ENCODE measurements around the gene BCL7A. TPM values are rescaled to one million over a fixed set of nuclear protein-coding genes. Genes with fewer than 3 reads are reported as not detected.

The BCL7A gene
- total and polyA plus RNA-seq, 9 of the 15 experiments (the other 6 are each of a cell fraction or from before 2014, with no cell fraction given), result 0.25 to 21.9 (median 14.9) TPM

- TF ChIP-seq HMGN3 (IDR thresholded peaks at IDR 0.05; ENCODE audit: borderline replicate concordance, extremely low read depth, insufficient read length, low read depth, low read length) (no peak), ZSCAN32 (CRISPR knock-in tag; IDR thresholded peaks at IDR 0.05) (peak; percentile 45; the same call in 1 of the 2 replicates), ZNF280A (IDR thresholded peaks at IDR 0.05; ENCODE audit: low read depth, partially characterized antibody) (no peak), VEZF1 (CRISPR knock-in tag; IDR thresholded peaks at IDR 0.05) (peak; percentile 89), ZNF282 (CRISPR knock-in tag; IDR thresholded peaks at IDR 0.05) (no peak), FOXA1 (IDR thresholded peaks at IDR 0.05; ENCODE audit: borderline replicate concordance) (no peak), GTF2F1 (IDR thresholded peaks at IDR 0.05; ENCODE audit: low read depth, low read length) (no peak), HMG20A (CRISPR knock-in tag; conservative IDR thresholded peaks at IDR 0.05) (no peak), CHD4 (IDR thresholded peaks at IDR 0.05; ENCODE audit: insufficient read depth, insufficient replicate concordance, low read depth, low read length, poor library complexity, severe bottlenecking) (peak; percentile 56), ZNF253 (CRISPR knock-in tag; conservative IDR thresholded peaks at IDR 0.05) (no peak), BRF2 (IDR thresholded peaks at IDR 0.05; ENCODE audit: borderline replicate concordance, insufficient read depth, insufficient read length) (no peak), U2AF1 (optimal IDR thresholded peaks at IDR 0.05; ENCODE audit: low read depth, low read length) (no peak), MAFG (tag; conservative IDR thresholded peaks at IDR 0.05) (peak; percentile 41), HDGF (IDR thresholded peaks at IDR 0.05) (no peak)
- TF ChIP-seq, protein P1, sequence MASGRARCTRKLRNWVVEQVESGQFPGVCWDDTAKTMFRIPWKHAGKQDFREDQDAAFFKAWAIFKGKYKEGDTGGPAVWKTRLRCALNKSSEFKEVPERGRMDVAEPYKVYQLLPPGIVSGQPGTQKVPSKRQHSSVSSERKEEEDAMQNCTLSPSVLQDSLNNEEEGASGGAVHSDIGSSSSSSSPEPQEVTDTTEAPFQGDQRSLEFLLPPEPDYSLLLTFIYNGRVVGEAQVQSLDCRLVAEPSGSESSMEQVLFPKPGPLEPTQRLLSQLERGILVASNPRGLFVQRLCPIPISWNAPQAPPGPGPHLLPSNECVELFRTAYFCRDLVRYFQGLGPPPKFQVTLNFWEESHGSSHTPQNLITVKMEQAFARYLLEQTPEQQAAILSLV (tag; IDR thresholded peaks at IDR 0.05), result peak; percentile 83
- TF ChIP-seq, protein P2, sequence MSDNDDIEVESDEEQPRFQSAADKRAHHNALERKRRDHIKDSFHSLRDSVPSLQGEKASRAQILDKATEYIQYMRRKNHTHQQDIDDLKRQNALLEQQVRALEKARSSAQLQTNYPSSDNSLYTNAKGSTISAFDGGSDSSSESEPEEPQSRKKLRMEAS (CRISPR knock-in tag; IDR thresholded peaks at IDR 0.05), result peak; percentile 99
- TF ChIP-seq, protein P3, sequence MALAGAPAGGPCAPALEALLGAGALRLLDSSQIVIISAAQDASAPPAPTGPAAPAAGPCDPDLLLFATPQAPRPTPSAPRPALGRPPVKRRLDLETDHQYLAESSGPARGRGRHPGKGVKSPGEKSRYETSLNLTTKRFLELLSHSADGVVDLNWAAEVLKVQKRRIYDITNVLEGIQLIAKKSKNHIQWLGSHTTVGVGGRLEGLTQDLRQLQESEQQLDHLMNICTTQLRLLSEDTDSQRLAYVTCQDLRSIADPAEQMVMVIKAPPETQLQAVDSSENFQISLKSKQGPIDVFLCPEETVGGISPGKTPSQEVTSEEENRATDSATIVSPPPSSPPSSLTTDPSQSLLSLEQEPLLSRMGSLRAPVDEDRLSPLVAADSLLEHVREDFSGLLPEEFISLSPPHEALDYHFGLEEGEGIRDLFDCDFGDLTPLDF (CRISPR knock-in tag; IDR thresholded peaks at IDR 0.05), result peak; percentile 48; the same call in 1 of the 2 replicates
Measured at GRCh38 chr12:122064025-122064777, 42.5 kb downstream of the BCL7A start (continued).
